HG03442 (cell line): ENCODE results near the gene PCSK5.
A peak's percentile ranks its signal among the peaks of the same experiment; 100 is the strongest.
"Not testable (repeated sequence)": the region's sequence is repeated elsewhere in the genome, so short reads cannot be mapped to it uniquely, and the experiment has no call there.

Source experiments
- ATAC-seq: cut with Tn5 transposase; IDR thresholded peaks from one replicate; pipeline ENCODE4 v1.9.1; 2021; ENCODE audit warnings: mild to moderate bottlenecking, moderate library complexity; ENCODE audit not compliant: unreplicated experiment

Gene PCSK5

DNA sequence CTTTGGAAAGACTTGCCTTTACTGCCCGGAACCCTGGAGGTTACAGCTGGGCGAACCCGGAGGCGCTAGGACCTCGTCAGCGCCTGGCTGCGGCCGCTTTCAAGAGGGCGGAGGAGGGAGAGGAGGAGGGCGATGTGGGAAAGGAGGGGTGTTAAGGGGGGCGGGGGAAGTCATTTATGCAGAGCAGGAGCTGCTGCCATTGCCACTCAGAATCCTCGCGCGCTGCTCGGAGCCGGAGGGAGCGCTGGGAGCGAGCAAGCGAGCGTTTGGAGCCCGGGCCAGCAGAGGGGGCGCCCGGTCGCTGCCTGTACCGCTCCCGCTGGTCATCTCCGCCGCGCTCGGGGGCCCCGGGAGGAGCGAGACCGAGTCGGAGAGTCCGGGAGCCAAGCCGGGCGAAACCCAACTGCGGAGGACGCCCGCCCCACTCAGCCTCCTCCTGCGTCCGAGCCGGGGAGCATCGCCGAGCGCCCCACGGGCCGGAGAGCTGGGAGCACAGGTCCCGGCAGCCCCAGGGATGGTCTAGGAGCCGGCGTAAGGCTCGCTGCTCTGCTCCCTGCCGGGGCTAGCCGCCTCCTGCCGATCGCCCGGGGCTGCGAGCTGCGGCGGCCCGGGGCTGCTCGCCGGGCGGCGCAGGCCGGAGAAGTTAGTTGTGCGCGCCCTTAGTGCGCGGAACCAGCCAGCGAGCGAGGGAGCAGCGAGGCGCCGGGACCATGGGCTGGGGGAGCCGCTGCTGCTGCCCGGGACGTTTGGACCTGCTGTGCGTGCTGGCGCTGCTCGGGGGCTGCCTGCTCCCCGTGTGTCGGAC, at the start of gene PCSK5:
Gene PCSK5 (plus strand): TSS at position 202 of the 805 bp plus-strand sequence. CDS start 509 bp downstream, at position 711.
- ATAC-seq = peak; percentile 91

DNA sequence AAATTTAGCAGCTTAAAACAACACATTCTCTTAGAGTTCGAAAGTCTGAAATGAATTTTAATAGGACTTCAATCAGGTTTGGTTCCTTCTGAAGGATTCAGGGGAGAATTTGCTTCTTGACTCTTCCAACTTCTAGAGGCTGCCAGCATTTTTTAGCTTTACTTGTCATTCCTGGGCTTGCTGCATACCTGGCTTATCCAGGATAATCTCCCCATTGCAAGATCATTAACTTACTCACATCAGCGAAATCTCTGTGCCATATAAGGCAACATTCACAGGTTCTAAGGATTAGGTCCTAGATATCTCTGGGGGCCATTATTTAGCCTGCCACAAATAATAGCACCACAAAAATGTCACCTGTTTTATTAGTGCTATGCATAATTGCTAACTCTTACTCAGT, 46.2 kb upstream of the PCSK5 start:
- no peak for ATAC-seq

- no peak for ATAC-seq
Observed at GRCh38 chr9:75845806-75846205, 44.7 kb upstream of the PCSK5 start.

GRCh38 chr9:75847085-75847484, 43.4 kb upstream of the PCSK5 start:
- no peak for ATAC-seq

DNA sequence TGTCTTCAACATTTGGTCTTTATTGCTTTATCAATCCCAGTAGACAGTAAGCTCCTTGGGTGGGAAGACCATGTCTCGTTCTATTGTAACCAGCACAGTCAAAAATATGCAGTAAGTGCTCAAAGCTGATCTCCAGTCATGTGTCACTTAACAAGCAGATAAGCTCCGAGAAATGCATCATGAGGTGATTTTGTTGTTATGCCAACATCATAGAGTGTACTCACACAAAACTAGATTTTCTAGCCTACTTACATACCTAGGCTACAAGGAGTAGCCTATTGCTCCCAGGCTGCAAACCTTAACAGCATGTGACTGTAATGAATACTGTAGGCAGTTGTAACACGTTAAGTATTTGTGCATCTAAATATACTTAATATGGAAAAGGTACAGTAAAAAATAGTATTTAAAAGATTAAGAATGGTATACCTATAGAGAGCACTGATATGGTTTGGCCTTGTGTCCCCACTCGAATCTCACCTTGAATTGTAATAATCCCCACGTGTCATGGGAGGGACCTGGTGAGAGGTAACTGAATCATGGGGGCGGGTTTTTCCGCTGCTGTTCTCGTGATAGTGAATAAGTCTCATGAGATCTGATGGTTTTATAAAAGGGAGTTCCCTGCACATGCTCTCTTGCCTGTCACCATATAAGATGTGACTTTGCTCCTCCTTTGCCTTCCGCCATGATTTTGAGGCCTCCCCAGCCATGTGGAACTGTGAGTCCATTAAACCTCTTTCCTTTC, 39.8 kb upstream of the PCSK5 start:
- ATAC-seq = no peak

DNA sequence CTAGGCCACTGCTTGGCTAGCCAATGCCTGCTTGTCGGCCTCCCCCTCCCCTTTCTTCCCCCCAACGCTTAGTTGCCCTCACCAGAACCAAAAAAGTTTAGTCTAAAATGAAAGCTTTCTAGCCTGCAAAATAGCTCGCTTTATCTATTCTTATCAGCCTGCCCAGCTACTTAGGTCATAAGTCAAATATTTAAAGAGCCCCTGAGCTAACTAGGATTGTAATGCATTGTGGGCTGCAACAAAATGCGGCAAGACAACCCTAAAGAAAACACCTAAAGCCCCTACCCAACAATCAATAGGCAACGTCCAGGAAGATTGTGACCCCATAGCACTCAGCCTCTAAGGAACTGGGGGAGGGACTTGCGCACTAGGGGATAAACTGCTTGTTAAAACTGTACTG, 38.6 kb upstream of the PCSK5 start:
- ATAC-seq = no peak

GRCh38 chr9:75852746-75853145, 37.7 kb upstream of the PCSK5 start:
- no peak for ATAC-seq

DNA sequence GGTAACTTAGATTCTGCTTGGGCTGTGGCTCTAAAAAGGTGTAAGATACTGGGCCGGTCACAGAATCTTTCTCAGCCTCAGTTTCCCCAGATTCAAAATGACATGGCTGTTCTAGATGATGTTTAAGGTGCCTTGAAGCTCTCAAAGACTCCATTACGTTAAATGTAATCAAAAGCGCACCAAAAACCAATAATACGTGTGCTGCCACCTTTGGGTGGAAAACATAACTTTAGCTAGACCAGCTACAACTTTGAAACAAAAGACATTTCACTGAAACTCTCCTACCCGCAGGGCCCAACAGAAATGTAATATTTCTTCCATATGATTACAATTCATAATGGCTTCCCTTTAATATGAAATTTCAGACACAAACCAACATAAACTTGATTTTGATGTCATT, 35.0 kb upstream of the PCSK5 start:
- ATAC-seq = no peak

GRCh38 chr9:75858497-75859092, 31.9 kb upstream of the PCSK5 start:
- ATAC-seq = peak; percentile 62

GRCh38 chr9:75864266-75864665, 26.2 kb upstream of the PCSK5 start:
- ATAC-seq = no peak

DNA sequence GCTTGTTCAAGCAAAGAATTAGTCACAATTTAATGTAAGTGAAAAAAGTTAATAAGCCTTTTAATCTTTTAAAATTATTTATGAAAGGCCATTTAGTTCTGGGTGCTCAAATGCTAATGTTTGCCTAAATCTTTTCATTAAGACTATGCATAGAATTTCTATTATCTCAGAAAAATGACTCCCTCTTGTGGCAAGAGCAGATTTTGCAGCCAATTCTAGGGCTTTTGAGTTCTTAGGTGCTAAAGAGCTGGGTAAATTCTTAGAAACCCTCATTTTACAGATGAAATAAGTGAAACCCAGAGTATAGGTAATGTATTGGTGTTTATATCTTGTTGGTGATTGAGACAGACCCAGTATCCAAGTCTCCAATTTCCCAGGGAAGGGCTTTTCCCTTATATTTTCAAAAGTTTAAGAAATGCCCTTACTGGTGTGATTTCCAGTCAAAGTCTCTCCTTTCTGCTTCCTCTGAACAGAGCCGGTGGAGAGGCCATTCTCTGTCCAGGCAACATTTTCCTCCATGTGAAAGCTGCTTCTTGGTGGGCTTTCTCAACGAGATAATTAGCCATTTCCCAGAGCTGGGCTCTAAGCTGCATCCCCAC, 24.1 kb upstream of the PCSK5 start:
- ATAC-seq = no peak

DNA sequence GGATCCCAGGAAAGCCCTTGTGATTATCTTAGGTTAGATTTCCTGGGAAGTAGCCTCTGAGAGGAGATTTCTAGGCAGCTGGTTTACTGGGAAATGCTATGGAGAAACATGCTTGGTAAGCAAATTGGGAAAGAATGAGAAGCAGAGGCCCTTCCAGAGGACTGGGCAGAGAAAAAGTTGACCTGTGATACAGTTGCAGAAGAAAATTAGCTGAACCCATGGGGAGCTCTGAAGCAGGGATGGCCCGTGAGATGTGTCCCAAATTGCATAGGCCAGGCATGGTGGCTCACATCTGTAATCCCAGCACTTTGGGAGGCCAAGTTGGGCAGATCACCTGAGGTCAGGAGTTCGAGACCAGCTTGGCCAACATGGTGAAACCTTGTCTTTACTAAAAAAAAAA, 21.9 kb upstream of the PCSK5 start:
- not testable (repeated sequence) for ATAC-seq

DNA sequence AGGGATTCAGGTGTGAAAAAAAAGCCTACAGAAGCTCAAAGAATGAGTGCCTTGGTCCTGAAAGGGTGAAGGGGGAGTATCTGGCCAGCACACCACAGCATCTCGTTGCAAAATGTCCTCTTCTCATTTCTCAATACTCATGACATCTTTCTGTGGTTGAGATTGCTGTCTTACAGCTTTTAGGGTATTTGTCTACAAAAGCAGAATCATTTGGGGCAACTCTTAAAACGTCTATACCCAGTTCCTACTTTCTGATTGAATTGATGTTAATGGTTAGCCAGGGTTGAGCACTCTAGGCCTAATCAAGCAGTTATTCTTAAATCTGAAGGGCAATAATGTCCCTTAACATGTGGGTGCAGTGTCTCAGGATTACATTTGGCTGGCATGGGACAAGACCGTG, 21.2 kb upstream of the PCSK5 start:
- ATAC-seq = no peak

- no peak for ATAC-seq
Observed at GRCh38 chr9:75870450-75870849, 20.0 kb upstream of the PCSK5 start.

DNA sequence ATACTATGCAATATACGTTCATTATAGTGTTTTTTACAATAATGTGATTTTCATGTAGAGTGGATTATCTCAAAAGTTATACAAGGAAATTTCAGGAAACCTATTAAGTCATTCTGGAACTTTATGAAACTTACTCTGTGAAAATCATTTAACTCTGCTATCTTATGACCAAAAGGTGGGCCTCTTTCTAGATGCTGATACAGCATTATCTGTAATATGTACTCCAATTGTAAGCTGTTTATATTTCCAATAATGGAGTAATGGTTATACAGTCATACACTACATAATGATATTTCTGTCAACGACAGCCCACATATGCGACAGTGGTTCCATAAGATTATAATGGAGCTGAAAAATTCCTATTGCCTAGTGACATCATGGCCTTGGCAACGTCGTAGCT, 18.8 kb upstream of the PCSK5 start:
- no peak for ATAC-seq

- no peak for ATAC-seq
Observed at GRCh38 chr9:75873712-75874111, 16.8 kb upstream of the PCSK5 start.

- no peak for ATAC-seq
Observed at GRCh38 chr9:75876999-75877640, 13.4 kb upstream of the PCSK5 start.

- no peak for ATAC-seq
Observed at GRCh38 chr9:75878488-75878860, 12.0 kb upstream of the PCSK5 start.

DNA sequence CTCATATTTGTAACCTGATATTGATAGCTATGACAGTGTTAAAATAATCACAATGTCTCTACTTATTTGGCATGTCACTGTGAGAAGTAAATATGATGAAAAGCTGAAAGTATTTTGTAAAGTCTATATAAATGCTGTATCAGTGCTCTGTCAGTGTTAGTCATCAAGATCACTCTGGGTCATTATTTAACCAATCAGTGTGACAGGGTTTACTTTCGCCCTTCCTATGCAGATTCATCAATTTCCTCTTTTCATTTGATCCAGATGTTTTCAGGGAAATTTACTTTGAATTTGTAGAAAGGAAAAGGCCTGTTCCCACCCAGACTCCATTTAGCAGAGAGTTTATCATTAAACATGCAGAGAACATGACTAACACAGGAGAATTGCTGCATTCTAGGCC, 9.9 kb upstream of the PCSK5 start:
- ATAC-seq = no peak

DNA sequence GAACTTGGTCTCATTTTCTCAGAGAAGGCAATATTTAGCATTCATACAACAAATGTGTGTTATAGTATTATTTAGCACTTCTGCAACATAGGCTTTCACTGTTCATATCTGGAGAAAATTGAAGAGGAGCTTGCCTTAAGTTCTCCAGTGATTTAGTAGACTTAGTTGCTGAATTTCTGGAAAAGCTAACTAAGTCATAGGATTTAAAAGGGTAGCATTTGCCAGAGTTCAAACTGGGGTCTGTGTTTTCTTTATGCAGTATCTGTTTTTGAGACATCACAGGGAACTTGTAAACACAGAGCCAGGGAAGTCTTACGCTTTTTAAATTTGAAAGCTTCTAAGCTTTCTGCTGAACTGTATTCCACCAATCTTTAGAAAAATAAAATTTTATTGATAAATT, 8.7 kb upstream of the PCSK5 start:
- no peak for ATAC-seq

- ATAC-seq = no peak
Observed at GRCh38 chr9:75885652-75886051, 4.8 kb upstream of the PCSK5 start.
